NCI-H510A treated with DMSO at 0.1 percent for 48 hours (cell line): ENCODE data around the gene PMF1.

Experiments
- DNase-seq: peaks from one replicate; lab custom pipeline; 2025; lab: John Stamatoyannopoulos, UW

Gene PMF1

DNA sequence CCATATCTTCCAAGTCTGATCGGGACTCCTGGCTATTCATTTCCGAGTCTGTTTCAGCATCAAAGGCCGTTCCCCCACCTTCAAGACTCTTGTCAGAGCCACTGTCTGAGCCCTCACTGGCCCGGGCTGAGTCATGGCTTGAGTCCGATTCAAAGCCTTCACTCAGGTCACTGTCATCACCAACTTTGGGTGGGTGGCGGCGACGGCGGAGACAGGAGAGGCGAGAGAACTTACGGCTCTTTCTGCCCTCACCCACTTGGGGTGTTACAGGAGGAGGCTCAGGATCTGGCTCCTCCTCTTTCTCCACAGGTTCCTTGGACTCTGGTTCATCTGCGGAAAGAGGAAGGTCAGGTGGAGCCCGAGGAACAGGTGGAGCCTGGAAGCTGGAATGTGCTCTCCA is 53.2 kb downstream of the PMF1 start:
- DNase-seq: no peak

DNA sequence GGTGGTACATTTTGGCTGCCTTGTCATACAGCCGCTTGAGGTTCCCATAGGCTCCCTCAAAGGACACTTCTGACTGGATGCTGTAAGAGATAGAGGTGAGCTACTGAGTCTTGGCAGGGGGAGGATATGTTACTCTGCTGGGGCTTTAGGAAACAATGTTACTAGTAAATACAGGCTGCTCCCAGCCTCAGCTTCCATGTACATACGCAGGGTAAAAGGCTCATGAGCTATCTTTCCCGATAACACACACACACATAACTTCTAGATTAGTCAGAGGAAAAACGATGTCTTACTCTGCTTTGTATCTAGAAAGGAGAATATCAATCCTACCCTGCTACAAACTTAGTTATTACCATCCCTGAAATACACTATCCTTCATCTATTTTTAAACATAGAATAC is 55.5 kb downstream of the PMF1 start:
- no peak for DNase-seq

DNA sequence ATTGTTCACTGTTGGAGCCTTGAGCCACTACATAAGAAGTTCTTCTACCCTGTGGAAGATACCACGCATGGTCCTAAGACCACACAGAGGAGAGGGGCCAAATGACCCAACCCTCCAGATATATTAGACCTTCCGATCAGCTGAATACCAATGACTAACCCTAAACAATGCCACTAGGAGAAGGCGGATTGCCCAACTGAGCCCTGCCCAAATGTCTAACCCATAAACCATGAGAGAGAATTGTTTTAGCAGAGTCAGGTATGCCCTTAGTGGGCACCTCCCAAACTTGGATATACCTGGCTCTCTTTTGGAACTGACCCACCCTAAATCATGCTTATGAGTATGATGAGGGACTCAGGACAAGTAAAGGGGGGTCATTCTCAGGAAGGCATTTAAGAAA is 57.5 kb downstream of the PMF1 start:
- DNase-seq: no peak

DNA sequence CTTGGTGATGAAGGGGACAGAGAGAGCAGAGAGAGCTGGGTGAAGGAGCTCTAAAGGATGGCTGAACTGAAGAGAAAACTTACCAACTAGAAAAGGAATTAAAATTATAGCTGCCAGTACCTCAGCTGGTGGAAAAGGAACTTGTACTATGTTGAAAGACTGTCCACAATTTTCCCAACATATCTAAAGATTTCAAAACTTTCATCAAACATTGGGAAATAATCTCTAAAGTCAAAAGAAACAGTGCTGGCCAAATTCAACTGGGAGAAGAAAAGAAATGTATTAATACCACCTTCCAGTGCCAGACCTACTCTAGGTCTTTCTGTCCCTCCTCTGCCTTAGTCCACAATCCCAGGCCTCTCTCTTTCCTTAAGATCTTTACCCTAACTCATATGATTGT is 63.7 kb downstream of the PMF1 start:
- no peak for DNase-seq

DNA sequence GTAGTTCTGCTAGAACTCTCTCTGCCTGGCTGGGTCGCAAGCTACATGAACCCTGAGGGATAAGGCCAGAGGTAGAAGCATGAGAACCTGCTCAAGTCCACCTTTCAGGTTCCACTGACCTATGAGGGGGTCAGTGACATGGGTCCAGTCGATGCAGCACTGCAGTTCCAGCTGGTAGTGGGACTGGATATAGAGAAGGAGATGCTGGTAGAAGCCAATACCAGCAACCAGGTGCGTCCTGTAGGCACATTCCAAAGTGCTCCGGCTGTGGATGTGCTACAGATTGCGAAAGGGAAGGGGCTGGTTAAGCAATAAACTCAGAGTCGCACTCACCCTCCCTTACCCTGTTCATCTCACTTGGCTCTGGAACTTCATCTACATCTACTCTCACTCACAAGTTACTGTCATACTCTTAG is 64.2 kb downstream of the PMF1 start:
- no peak for DNase-seq

- no peak for DNase-seq
Measured at GRCh38 chr1:156279837-156280236, 67.0 kb downstream of the PMF1 start.

DNA sequence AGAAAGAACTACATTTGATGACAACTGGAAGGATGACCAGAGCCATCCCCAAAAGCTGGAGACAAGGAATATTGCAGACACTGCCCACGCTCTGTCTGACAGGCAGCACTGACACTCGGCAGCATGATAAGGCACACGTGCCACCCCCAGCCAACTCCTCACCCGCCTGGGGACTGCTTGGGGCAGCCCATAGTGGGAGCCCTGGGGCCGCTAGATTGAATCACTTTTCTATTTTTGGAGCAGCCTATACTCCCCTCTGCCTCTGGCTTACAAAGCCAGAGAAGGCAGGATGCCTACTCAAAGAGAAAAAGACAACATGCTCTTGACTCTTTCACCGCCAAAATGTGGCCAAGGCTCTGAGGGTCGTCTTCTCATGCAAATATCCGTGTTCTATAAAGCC is 68.5 kb downstream of the PMF1 start:
- DNase-seq: no peak

DNA sequence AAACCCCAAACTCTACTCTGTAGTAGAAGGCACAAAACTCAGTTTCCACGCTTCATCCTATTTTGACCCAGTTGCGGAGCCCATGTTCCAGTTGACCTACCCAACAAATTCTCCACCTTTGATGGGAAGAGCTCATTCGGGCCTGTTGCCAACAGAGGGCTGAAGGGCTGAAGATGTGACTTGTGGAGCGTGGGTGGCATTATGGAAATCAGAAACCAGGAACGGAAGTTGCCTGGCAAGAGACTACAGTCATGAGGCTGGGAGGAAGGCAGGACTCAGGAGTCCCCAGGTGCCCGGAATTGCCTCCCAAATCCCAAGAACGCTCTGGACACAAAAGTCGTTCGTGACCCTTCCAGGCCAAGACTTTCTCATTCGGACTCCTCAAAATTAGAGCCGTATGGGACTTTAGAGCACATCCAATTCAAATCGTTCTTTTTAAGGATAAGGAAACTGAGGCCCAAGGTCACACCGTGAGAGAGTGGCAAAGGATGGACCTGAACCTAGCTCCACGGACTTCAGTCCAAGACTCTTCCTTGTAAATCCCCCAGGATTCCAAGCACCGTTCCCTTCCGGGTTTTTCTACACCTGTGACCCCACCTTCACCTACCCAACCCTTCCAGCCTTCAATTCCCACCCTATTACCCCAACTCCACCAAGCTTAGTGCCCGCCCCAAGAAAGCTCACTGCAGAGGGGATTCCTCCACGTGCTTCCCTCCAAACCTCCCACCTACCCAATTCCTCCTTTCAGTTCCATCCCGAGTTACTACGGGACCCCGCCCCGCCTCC is 69.1 kb downstream of the PMF1 start:
- peak; percentile 70 for DNase-seq

- peak; percentile 99 for DNase-seq
Measured at GRCh38 chr1:156282479-156283222, 69.8 kb downstream of the PMF1 start, which contains the start of gene SMG5. SMG5 (minus strand) TSS chr1:156282825; CDS start chr1:156282680, 145 bp downstream.

DNA sequence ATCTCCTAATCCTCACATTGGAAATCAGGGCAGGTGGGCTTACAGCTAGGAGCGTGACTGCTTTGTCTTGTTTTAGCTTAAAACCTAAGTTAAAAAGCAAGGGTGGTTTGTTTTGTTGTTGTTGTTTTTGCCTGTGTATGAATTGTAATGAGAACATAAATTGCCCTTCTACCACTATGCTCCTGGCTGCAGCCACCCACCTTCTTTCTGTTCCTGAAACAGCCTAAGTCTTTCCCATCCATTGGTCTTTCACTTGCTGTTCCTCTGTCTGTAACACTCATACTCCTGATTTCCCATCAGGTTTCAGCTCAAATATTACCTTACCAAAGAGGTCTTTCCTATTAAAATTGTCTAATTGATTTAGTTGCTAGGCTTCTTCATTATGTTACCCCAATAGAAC is 70.7 kb downstream of the PMF1 start:
- peak; percentile 46 for DNase-seq

- DNase-seq: peak; percentile 83
Measured at GRCh38 chr1:156284112-156284511, 71.3 kb downstream of the PMF1 start, which contains the start of gene TMEM79. TMEM79 (plus strand) TSS chr1:156284325; CDS start chr1:156285227, 902 bp downstream.

- DNase-seq: no peak
Measured at GRCh38 chr1:156284757-156285156, 72.0 kb downstream of the PMF1 start.

DNA sequence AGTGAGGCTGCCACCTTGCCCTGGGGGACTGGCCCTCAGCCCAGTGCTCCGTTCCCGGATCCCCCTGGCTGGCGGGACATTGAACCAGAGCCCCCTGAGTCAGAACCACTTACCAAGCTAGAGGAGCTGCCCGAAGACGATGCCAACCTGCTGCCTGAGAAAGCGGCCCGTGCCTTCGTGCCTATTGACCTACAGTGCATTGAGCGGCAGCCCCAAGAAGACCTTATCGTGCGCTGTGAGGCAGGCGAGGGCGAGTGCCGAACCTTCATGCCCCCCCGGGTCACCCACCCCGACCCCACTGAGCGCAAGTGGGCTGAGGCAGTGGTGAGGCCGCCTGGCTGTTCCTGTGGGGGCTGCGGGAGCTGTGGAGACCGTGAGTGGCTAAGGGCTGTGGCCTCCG is 72.6 kb downstream of the PMF1 start:
- DNase-seq: no peak

DNA sequence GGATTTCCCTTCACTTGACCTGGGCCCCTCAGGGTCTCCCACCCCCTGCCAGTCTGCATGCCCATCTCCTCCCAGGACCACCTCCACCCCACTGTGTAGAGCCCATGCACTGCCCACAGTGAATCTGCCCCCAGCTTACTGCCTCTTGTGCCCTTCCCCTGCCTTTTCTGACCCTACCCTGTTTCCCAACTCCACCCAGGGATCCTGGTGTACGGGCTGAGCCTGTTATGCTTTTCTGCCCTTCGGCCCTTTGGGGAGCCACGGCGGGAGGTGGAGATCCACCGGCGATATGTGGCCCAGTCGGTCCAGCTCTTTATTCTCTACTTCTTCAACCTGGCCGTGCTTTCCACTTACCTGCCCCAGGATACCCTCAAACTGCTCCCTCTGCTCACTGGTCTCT is 73.3 kb downstream of the PMF1 start:
- no peak for DNase-seq
